AG09309 (cell line): ENCODE measurements around the gene LLGL2.
"Not testable (repeated sequence)": the region's sequence is repeated elsewhere in the genome, so short reads cannot be mapped to it uniquely, and the experiment has no call there.

Source experiments
- DNase-seq: peaks from one replicate; pipeline ENCODE4 v3.0.0-alpha.2; 2010; ENCODE audit warnings: low read depth
- H3K4me3 ChIP-seq: 2 replicates; pipeline ENCODE4 v1.5.1; 2011; ENCODE audit warnings: mild to moderate bottlenecking, low read depth, low read length, moderate library complexity; ENCODE audit not compliant: control insufficient read depth
- CTCF ChIP-seq: IDR thresholded peaks from 2 replicates; pipeline ENCODE4 v1.5.1; 2011; ENCODE audit warnings: mild to moderate bottlenecking, low read depth, low read length, inconsistent platforms; ENCODE audit not compliant: insufficient read depth, control insufficient read depth; ENCODE audit errors: missing control alignments

The LLGL2 gene

GRCh38 chr17:75590849-75591721, 65.6 kb downstream of the LLGL2 start:
- TF ChIP-seq CTCF, result no peak
- H3K4me3 ChIP-seq, result no peak overlapping the region
- no peak for DNase-seq

GRCh38 chr17:75591722-75592302, 66.3 kb downstream of the LLGL2 start:
- no peak for TF ChIP-seq CTCF
- DNase-seq, result no peak
- H3K4me3 ChIP-seq, result no peak overlapping the region

- no peak overlapping the region for H3K4me3 ChIP-seq
- DNase-seq, result no peak
- no peak for TF ChIP-seq CTCF
These were observed 67.0 kb downstream of the LLGL2 start for GRCh38 chr17:75592348-75593020.

- not testable (repeated sequence) for H3K4me3 ChIP-seq, DNase-seq
These were observed 67.9 kb downstream of the LLGL2 start for GRCh38 chr17:75593430-75593829.

GRCh38 chr17:75594499-75595283, 69.2 kb downstream of the LLGL2 start:
- no peak for TF ChIP-seq CTCF
- no peak for DNase-seq
- no peak overlapping the region for H3K4me3 ChIP-seq

- TF ChIP-seq CTCF, result no peak
- H3K4me3 ChIP-seq, result no peak overlapping the region
- no peak for DNase-seq
These were observed 69.9 kb downstream of the LLGL2 start for GRCh38 chr17:75595284-75595919.
